IMR-90 (cell line): ENCODE measurements around the gene HTR2B. TPM values are rescaled to one million over a fixed set of nuclear protein-coding genes. Genes with fewer than 3 reads are reported as not detected.
A peak's percentile ranks its signal among the peaks of the same experiment; 100 is the strongest.

Source experiments
- ATAC-seq: fragments of 200-7000 bp; cut with Tn5 transposase; 2 replicates; pipeline ENCODE4 v1.9.1; 2020; ENCODE audit warnings: low read depth, mild to moderate bottlenecking, moderate library complexity
- BruUV-seq: library from RNA; stranded (reverse); fragments of 400-500 nt; replicated peaks from 2 replicates; lab custom pipeline; 2021; lab: Mats Ljungman, UMichigan
- CTCF ChIA-PET: fragments of 300-600 bp; formaldehyde crosslinking; extraction: SDS; loops from one replicate; lab custom pipeline; 2021; ENCODE audit warnings: antibody characterized with exemption; lab: Yijun Ruan, JAX
- POLR2A ChIA-PET: fragments of 300-600 bp; sonication (Branson Sonifier 250); formaldehyde crosslinking; loops from one replicate; lab custom pipeline; 2022; ENCODE audit warnings: antibody characterized with exemption; ENCODE audit not compliant: unreplicated experiment; lab: Charles Lee
- DNase-seq: peaks from one replicate; pipeline ENCODE4 v3.0.0; 2013
- H2AFZ ChIP-seq: replicated peaks from 2 replicates; pipeline ENCODE3; 2013; ENCODE audit warnings: low read length, mild to moderate bottlenecking; ENCODE audit not compliant: poor library complexity
- H2AK5ac ChIP-seq: 2 replicates; pipeline ENCODE4 v1.6.1; 2013; ENCODE audit warnings: low read depth, low read length, inconsistent platforms
- H2AK9ac ChIP-seq: replicated peaks from 2 replicates; pipeline ENCODE3; 2013; ENCODE audit warnings: mild to moderate bottlenecking, low read depth, low read length, moderate library complexity; ENCODE audit not compliant: poor library complexity
- H2BK120ac ChIP-seq: 2 replicates; pipeline ENCODE4 v1.6.1; 2013; ENCODE audit warnings: low read depth, low read length, inconsistent platforms
- H2BK15ac ChIP-seq: 3 replicates; pipeline ENCODE4 v1.6.1; 2013; ENCODE audit warnings: low read depth, low read length, inconsistent platforms
- H2BK20ac ChIP-seq: 2 replicates; pipeline ENCODE4 v1.6.1; 2013; ENCODE audit warnings: low read depth, mild to moderate bottlenecking, inconsistent platforms, low read length, moderate library complexity
- H2BK5ac ChIP-seq: 2 replicates; pipeline ENCODE4 v1.6.1; 2013; ENCODE audit warnings: mild to moderate bottlenecking, low read depth, low read length, inconsistent platforms; ENCODE audit not compliant: poor library complexity, severe bottlenecking
- H3K14ac ChIP-seq: replicated peaks from 2 replicates; pipeline ENCODE4 v1.6.1; 2013; ENCODE audit warnings: low read depth, low read length, inconsistent platforms
- H3K18ac ChIP-seq: 2 replicates; pipeline ENCODE4 v1.6.1; 2013; ENCODE audit warnings: low read depth, low read length, control low read depth
- H3K23ac ChIP-seq: 2 replicates; pipeline ENCODE4 v1.6.1; 2013; ENCODE audit warnings: low read depth, low read length, inconsistent platforms
- H3K27ac ChIP-seq: 2 replicates; pipeline ENCODE4 v1.5.1; 2013; ENCODE audit warnings: mild to moderate bottlenecking, control low read depth, low read length; ENCODE audit not compliant: insufficient read depth
- H3K27me3 ChIP-seq: 2 replicates; pipeline ENCODE4 v1.6.1; 2013; ENCODE audit warnings: low read length; ENCODE audit not compliant: control insufficient read depth, insufficient read depth
- H3K36me3 ChIP-seq: 2 replicates; pipeline ENCODE4 v1.6.1; 2013; ENCODE audit warnings: low read length, mixed read lengths; ENCODE audit not compliant: control insufficient read depth, insufficient read depth
- H3K4ac ChIP-seq: 2 replicates; pipeline ENCODE4 v1.6.1; 2013; ENCODE audit warnings: low read depth, low read length, inconsistent platforms
- H3K4me1 ChIP-seq: 2 replicates; pipeline ENCODE4 v1.6.1; 2013; ENCODE audit warnings: low read length, mixed read lengths; ENCODE audit not compliant: control insufficient read depth, insufficient read depth
- H3K4me2 ChIP-seq: 2 replicates; pipeline ENCODE4 v1.6.1; 2013; ENCODE audit warnings: low read depth, mild to moderate bottlenecking, control low read depth, low read length, moderate library complexity
- H3K4me3 ChIP-seq: 2 replicates; pipeline ENCODE4 v1.5.1; 2013; ENCODE audit warnings: low read depth, mild to moderate bottlenecking, control low read depth, low read length, moderate library complexity; ENCODE audit not compliant: insufficient read depth
- H3K56ac ChIP-seq: 2 replicates; pipeline ENCODE4 v1.6.1; 2013; ENCODE audit warnings: low read length, inconsistent platforms; ENCODE audit not compliant: insufficient read depth; ENCODE audit errors: extremely low read depth
- H3K79me1 ChIP-seq, 2 experiments: 2 replicates each; pipeline ENCODE4 v1.6.1; 2013; ENCODE audit warnings: low read length in 2 of 2, inconsistent platforms in 1 of 2, low read depth in 1 of 2
- H3K9ac ChIP-seq: 2 replicates; pipeline ENCODE4 v1.6.1; 2013; ENCODE audit warnings: low read depth, low read length, control low read depth
- H3K9me1 ChIP-seq: 2 replicates; pipeline ENCODE4 v1.6.1; 2013; ENCODE audit warnings: low read length, inconsistent platforms; ENCODE audit not compliant: insufficient read depth
- H3K9me3 ChIP-seq: 2 replicates; pipeline ENCODE4 v1.6.1; 2013; ENCODE audit warnings: low read length; ENCODE audit not compliant: control insufficient read depth, insufficient read depth
- H4K20me1 ChIP-seq: 2 replicates; pipeline ENCODE4 v1.6.1; 2013; ENCODE audit warnings: low read length, inconsistent platforms; ENCODE audit not compliant: insufficient read depth
- H4K5ac ChIP-seq: 2 replicates; pipeline ENCODE4 v1.6.1; 2013; ENCODE audit warnings: mild to moderate bottlenecking, low read depth, low read length, control low read depth
- H4K8ac ChIP-seq, 2 experiments: 2 replicates each; pipeline ENCODE4 v1.6.1; 2013; ENCODE audit warnings: low read depth in 2 of 2, low read length in 2 of 2, control low read depth in 1 of 2, inconsistent platforms in 1 of 2
- H4K91ac ChIP-seq: 2 replicates; pipeline ENCODE4 v1.6.1; 2013; ENCODE audit warnings: low read depth, low read length, inconsistent platforms; ENCODE audit not compliant: insufficient read depth
- BHLHE40 ChIP-seq: fragments of 150-350 bp; IDR thresholded peaks from 2 replicates; pipeline ENCODE4 v1.6.1; 2016; ENCODE audit warnings: mild to moderate bottlenecking, low read depth, low read length
- CEBPB ChIP-seq: IDR thresholded peaks from 2 replicates; pipeline ENCODE4 v1.6.1; 2012; ENCODE audit warnings: low read depth, low read length, improper control_type of control experiment
- CHD1 ChIP-seq: IDR thresholded peaks from 2 replicates; pipeline ENCODE4 v1.6.1; 2012; ENCODE audit warnings: low read depth, low read length, improper control_type of control experiment
- CTCF ChIP-seq: conservative IDR thresholded peaks from 2 replicates; pipeline ENCODE4 v1.5.1; 2012; ENCODE audit warnings: mild to moderate bottlenecking, low read depth, low read length, improper control_type of control experiment
- ELK1 ChIP-seq: fragments of 150-350 bp; IDR thresholded peaks from 2 replicates; pipeline ENCODE4 v1.6.1; 2016; ENCODE audit warnings: low read depth, mild to moderate bottlenecking, low read length, moderate library complexity, borderline replicate concordance
- FOS ChIP-seq: fragments of 150-350 bp; IDR thresholded peaks from 2 replicates; pipeline ENCODE4 v1.6.1; 2016; ENCODE audit warnings: low read depth, low read length
- MAFK ChIP-seq: IDR thresholded peaks from 2 replicates; pipeline ENCODE4 v1.6.1; 2012; ENCODE audit warnings: low read depth, low read length, improper control_type of control experiment
- MAZ ChIP-seq: IDR thresholded peaks from 2 replicates; pipeline ENCODE4 v1.6.1; 2012; ENCODE audit warnings: low read depth, mild to moderate bottlenecking, low read length, improper control_type of control experiment, moderate library complexity, borderline replicate concordance
- MXI1 ChIP-seq: IDR thresholded peaks from 2 replicates; pipeline ENCODE4 v1.6.1; 2012; ENCODE audit warnings: low read depth, mild to moderate bottlenecking, low read length, moderate library complexity, borderline replicate concordance
- NFE2L2 ChIP-seq: fragments of 150-350 bp; IDR thresholded peaks from 2 replicates; pipeline ENCODE4 v1.6.1; 2016; ENCODE audit warnings: low read depth, mild to moderate bottlenecking, low read length
- POLR2A ChIP-seq: IDR thresholded peaks from 2 replicates; pipeline ENCODE4 v1.6.1; 2012; ENCODE audit warnings: mild to moderate bottlenecking, low read depth, low read length
- RAD21 ChIP-seq: IDR thresholded peaks from 2 replicates; pipeline ENCODE4 v1.6.1; 2012; ENCODE audit warnings: low read length, improper control_type of control experiment
- RCOR1 ChIP-seq: IDR thresholded peaks from 2 replicates; pipeline ENCODE4 v1.6.1; 2012; ENCODE audit warnings: mild to moderate bottlenecking, low read length, improper control_type of control experiment; ENCODE audit not compliant: insufficient replicate concordance
- RFX5 ChIP-seq: IDR thresholded peaks from 2 replicates; pipeline ENCODE4 v1.8.0; 2012; ENCODE audit warnings: low read depth, mild to moderate bottlenecking, low read length, moderate library complexity
- SMC3 ChIP-seq: fragments of 150-350 bp; IDR thresholded peaks from 2 replicates; pipeline ENCODE4 v1.6.1; 2016; ENCODE audit warnings: low read depth, mild to moderate bottlenecking, antibody characterized with exemption, low read length, moderate library complexity
- USF2 ChIP-seq: fragments of 150-350 bp; IDR thresholded peaks from 2 replicates; pipeline ENCODE4 v1.6.1; 2017; ENCODE audit warnings: mild to moderate bottlenecking, antibody characterized with exemption, low read length, low read depth
- WGBS, 2 experiments: methylation state at CpG; one replicate each; pipeline versions ENCODE4 v1.1.5 to v1.1.7; 2013; ENCODE audit warnings: missing lambda C conversion rate in 2 of 2; ENCODE audit not compliant: insufficient read length in 1 of 2; ENCODE audit errors: extremely low coverage in 2 of 2; 5-methylcytosine and 5-hydroxymethylcytosine counted together
- dilution Hi-C: fragments of 300-500 bp; cut with HindIII; formaldehyde crosslinking; loops from one replicate; pipeline ENCODE4 v1.14.3; 2018; ENCODE audit warnings: low sequenced_read_pairs; ENCODE audit not compliant: unreplicated experiment
- in situ Hi-C: fragments of 300-500 bp; cut with MboI; formaldehyde crosslinking; loops from 3 replicates; pipeline ENCODE4 v1.14.3; 2019; ENCODE audit warnings: low sequenced_read_pairs, inconsistent platforms, mixed read lengths
- intact Hi-C: fragments of 100-400 bp; cut with micrococcal nuclease; formaldehyde crosslinking; loops from 2 replicates; pipeline ENCODE4 v1.10.0; 2022
- polyA plus RNA-seq, 3 experiments: library from polyadenylated mRNA; depleted of rRNA; stranded (reverse); fragments of >200 nt; gene quantifications; 2 replicates each; pipeline ENCODE4 v1.2.3, GENCODE V29; 2012; ENCODE audit warnings: low replicate concordance in 1 of 3
- total RNA-seq: library from RNA; depleted of rRNA; stranded (reverse); fragments of >200 nt; gene quantifications from 2 replicates; pipeline ENCODE4 v1.2.3, GENCODE V29; 2012

Gene HTR2B
- total and polyA plus RNA-seq, 2 of the 4 experiments (the other 2 are of a cell fraction): 0.26 to 0.72 TPM

- peak overlapping the region; percentile 90 for H3K23ac ChIP-seq
- H3K4me3 ChIP-seq: no peak overlapping the region
- no peaks in the 10 kb centered on the region for H4K20me1 ChIP-seq
- H4K8ac ChIP-seq: peak overlapping the region; percentile 81 to 97
- dilution Hi-C loops: no loop called here
- BruUV-seq: no TSS peak
- no peaks in the 10 kb centered on the region for H3K9me3 ChIP-seq
- peak overlapping the region; percentile 95 for H3K4ac ChIP-seq
- peak overlapping the region; percentile 82; the same call in 1 of the 2 replicates for H3K56ac ChIP-seq
- peak overlapping the region; percentile 9; the same call in 1 of the 2 replicates for H3K9ac ChIP-seq
- peak overlapping the region; percentile 95 for H3K14ac ChIP-seq
- no peak overlapping the region for H2AFZ ChIP-seq
- no CpG with 5 or more reads among the region's 3 CpGs for WGBS, 2 experiments
- no peak overlapping the region for H2AK9ac ChIP-seq
- H4K91ac ChIP-seq: peak overlapping the region; percentile 98
- no peaks in the 10 kb centered on the region for H3K27me3 ChIP-seq
- H3K9me1 ChIP-seq: peaks cover 6% of the 10 kb centered on the region
- DNase-seq (no peak), ATAC-seq (no peak)
- H3K36me3 ChIP-seq: peaks cover 5% of the 10 kb centered on the region
- peak overlapping the region; percentile 89; the same call in 2 of the 3 replicates for H2BK15ac ChIP-seq
- H3K79me1 ChIP-seq: peaks cover 15 to 49% of the 10 kb centered on the region in 2 experiments
- peaks cover 23% of the 10 kb centered on the region for H3K4me1 ChIP-seq
- H2BK20ac ChIP-seq: peak overlapping the region; percentile 99
- ChIA-PET POLR2A (no interaction called here), CTCF (interaction anchor here (0.7 to 0.8 kb wide), 2 partner anchors 83 to 95 kb away, joined by 3 to 4 read pairs; no protein-coding TSS in a partner anchor)
- H4K5ac ChIP-seq: peak overlapping the region; percentile 99
- TF ChIP-seq BHLHE40 (no peak), CHD1 (no peak), CEBPB (no peak), FOS (no peak), MXI1 (no peak), SMC3 (no peak), CTCF (no peak), MAZ (no peak), MAFK (no peak), ELK1 (no peak), USF2 (no peak), RFX5 (no peak), RAD21 (no peak), POLR2A (no peak), RCOR1 (no peak), NFE2L2 (no peak)
- H3K4me2 ChIP-seq: peak overlapping the region; percentile 49; the same call in 1 of the 2 replicates
- intact Hi-C loops: loop anchor here (2.0 to 5.0 kb wide), 2 partner anchors 51 to 60 kb away; no protein-coding TSS in a partner anchor
- H2BK120ac ChIP-seq: peak overlapping the region; percentile 97
- peak overlapping the region; percentile 98 for H3K18ac ChIP-seq
- in situ Hi-C loops: no loop called here
- H3K27ac ChIP-seq: peak overlapping the region; percentile 100
- peak overlapping the region; percentile 91 for H2BK5ac ChIP-seq
- H2AK5ac ChIP-seq: peak overlapping the region; percentile 97
Measured at GRCh38 chr2:231163011-231163410, 38.2 kb upstream of the HTR2B start.
